IPS DF 6.9 (cell line): ENCODE results near the gene BNC2.
"Not testable (repeated sequence)": the region's sequence is repeated elsewhere in the genome, so short reads cannot be mapped to it uniquely, and the experiment has no call there.

Experiments used
- DNase-seq: peaks from one replicate; pipeline ENCODE4 v3.0.0-alpha.2; 2013; ENCODE audit warnings: low read depth, low spot score
- H3K27ac ChIP-seq: one replicate; pipeline ENCODE4 v1.5.1; 2013; ENCODE audit warnings: low read length, control low read depth
- H3K27me3 ChIP-seq: 2 replicates; pipeline ENCODE4 v1.6.1; 2013; ENCODE audit warnings: mild to moderate bottlenecking, low read length; ENCODE audit not compliant: control insufficient read depth, insufficient read depth
- H3K36me3 ChIP-seq: 2 replicates; pipeline ENCODE4 v1.6.1; 2013; ENCODE audit warnings: low read length; ENCODE audit not compliant: control insufficient read depth, insufficient read depth
- H3K4me1 ChIP-seq: 2 replicates; pipeline ENCODE4 v1.6.1; 2013; ENCODE audit warnings: low read length; ENCODE audit not compliant: control insufficient read depth, insufficient read depth
- H3K4me3 ChIP-seq: 2 replicates; pipeline ENCODE4 v1.5.1; 2013; ENCODE audit warnings: mild to moderate bottlenecking, low read length
- H3K9me3 ChIP-seq: 2 replicates; pipeline ENCODE4 v1.6.1; 2013; ENCODE audit warnings: low read length, inconsistent platforms; ENCODE audit not compliant: control insufficient read depth, insufficient read depth
- WGBS: extraction: QIAGEN DNeasy Blood & Tissue Kit; methylation state at CpG from one replicate; pipeline ENCODE4 v1.1.7; 2013; ENCODE audit warnings: mixed read lengths, missing lambda C conversion rate; ENCODE audit not compliant: insufficient read length, insufficient coverage; 5-methylcytosine and 5-hydroxymethylcytosine counted together

Gene BNC2

DNA sequence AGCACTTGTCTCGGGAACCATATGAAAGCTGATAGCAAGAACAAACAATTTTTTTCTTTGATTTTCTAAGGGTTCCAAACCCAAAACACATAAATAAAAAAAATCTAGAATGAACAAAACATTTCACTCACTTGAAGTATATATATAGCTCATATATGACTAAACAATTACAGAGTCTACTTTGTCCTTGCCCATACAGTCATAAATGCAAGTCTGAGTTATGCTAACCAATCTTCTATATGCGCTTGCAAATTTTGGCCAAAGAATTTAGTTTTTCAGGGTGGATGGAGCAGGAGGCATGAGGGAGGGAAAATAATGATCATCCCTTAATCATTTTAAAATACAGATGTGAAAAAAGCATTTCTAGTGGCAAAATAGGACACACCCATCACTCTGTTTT lies 370.1 kb downstream of the BNC2 start:
- Histone ChIP-seq H3K4me3 (no peak overlapping the region), H3K9me3 (no peaks in the 10 kb centered on the region), H3K27me3 (no peaks in the 10 kb centered on the region), H3K27ac (no peak overlapping the region), H3K36me3 (no peaks in the 10 kb centered on the region; the same call in 1 of the 2 replicates), H3K4me1 (0 out of 2 replicates have a peak, but pooled peaks cover 2% of the 10 kb centered on the region)
- no CpG with 5 or more reads among the region's 2 CpGs for WGBS
- no peak for DNase-seq

- H3K27ac ChIP-seq: no peak overlapping the region
- H3K27me3 ChIP-seq: no peaks in the 10 kb centered on the region
- H3K4me1 ChIP-seq: 0 out of 2 replicates have a peak, but pooled peaks cover 2% of the 10 kb centered on the region
- H3K36me3 ChIP-seq: no peaks in the 10 kb centered on the region; the same call in 1 of the 2 replicates
- no peak overlapping the region for H3K4me3 ChIP-seq
- DNase-seq: no peak
- no peaks in the 10 kb centered on the region for H3K9me3 ChIP-seq
Observed at GRCh38 chr9:16499892-16500291, 370.6 kb downstream of the BNC2 start.

DNA sequence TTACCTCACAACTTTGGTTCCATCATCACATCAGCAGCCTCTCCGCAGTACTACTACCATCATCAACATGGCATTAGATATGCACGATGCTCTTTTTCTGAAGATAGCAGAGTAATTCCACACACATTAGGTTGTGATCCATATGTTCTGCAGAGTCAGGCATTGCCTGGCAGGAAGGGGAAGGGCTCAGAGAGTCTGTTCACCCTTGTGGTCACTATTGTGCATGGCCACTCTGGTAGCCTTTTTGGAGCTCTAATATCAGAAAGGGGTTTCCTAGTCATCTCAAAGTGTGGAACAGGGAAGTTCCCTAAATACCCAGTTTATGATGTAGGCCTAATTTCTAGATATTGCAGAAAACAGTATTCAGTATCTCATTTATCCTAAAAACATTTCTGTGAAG lies 373.6 kb downstream of the BNC2 start:
- peaks cover 2% of the 10 kb centered on the region; the same call in 1 of the 2 replicates for H3K4me1 ChIP-seq
- H3K27ac ChIP-seq: no peak overlapping the region
- no peaks in the 10 kb centered on the region; the same call in 1 of the 2 replicates for H3K36me3 ChIP-seq
- WGBS: no CpG with 5 or more reads among the region's 2 CpGs
- H3K27me3 ChIP-seq: no peaks in the 10 kb centered on the region
- DNase-seq: no peak
- H3K4me3 ChIP-seq: no peak overlapping the region
- H3K9me3 ChIP-seq: no peaks in the 10 kb centered on the region

- no peak overlapping the region for H3K27ac ChIP-seq
- 100% methylated on average over 1 of the region's 7 CpGs for WGBS
- H3K4me1 ChIP-seq: peaks cover 1% of the 10 kb centered on the region
- H3K9me3 ChIP-seq: no peaks in the 10 kb centered on the region
- H3K36me3 ChIP-seq: no peaks in the 10 kb centered on the region; the same call in 1 of the 2 replicates
- H3K27me3 ChIP-seq: peaks cover 2% of the 10 kb centered on the region; the same call in 1 of the 2 replicates
- no peak overlapping the region for H3K4me3 ChIP-seq
- DNase-seq: no peak
Observed at GRCh38 chr9:16487915-16488314, 382.6 kb downstream of the BNC2 start.

DNA sequence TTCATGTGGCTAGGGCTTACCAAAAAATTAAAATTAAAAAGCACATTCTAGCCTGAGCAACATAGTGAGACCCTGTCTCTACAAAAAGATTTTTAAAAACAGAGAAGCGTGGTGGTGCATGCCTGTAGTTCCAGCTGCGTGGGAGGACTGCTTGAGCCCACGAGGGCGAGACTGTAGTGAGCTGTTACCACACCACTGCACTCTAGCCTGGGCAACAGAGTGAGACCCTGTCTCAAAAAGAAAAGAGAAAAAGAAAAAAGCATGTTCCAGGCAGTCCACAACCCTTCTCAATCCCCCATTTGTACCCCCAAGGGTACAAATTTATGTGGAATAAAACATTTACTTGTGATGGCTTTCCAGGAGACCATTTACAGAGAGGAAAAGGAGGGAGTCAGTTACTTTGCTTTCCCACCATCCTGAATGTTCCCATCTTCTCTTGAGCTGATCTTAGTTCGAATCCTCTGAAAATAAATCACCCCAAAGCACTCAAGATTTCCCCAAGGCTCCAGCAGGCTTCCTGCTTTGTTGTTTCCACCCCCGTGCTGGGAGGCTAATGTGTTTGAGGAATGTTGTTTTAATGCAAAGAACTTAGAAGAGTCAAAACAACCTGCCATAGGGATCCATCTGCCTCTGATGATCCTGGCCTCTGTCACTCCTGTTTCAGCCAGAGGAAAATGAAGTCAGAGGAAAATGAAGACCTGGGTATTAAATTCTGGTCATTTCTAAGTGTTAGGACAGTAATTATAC lies 384.7 kb downstream of the BNC2 start:
- no peak overlapping the region for H3K4me3 ChIP-seq
- H3K27me3 ChIP-seq: peaks cover 2% of the 10 kb centered on the region; the same call in 1 of the 2 replicates
- no peaks in the 10 kb centered on the region; the same call in 1 of the 2 replicates for H3K36me3 ChIP-seq
- no peaks in the 10 kb centered on the region for H3K9me3 ChIP-seq
- H3K27ac ChIP-seq: no peak overlapping the region
- WGBS: no CpG with 5 or more reads among the region's 6 CpGs
- H3K4me1 ChIP-seq: peaks cover 1% of the 10 kb centered on the region
- DNase-seq: peak; percentile 75

GRCh38 chr9:16485160-16485559 lies 385.3 kb downstream of the BNC2 start:
- peaks cover 1% of the 10 kb centered on the region for H3K4me1 ChIP-seq
- peaks cover 2% of the 10 kb centered on the region; the same call in 1 of the 2 replicates for H3K27me3 ChIP-seq
- no peak overlapping the region for H3K4me3 ChIP-seq
- DNase-seq: no peak
- no CpG with 5 or more reads among the region's 3 CpGs for WGBS
- no peaks in the 10 kb centered on the region for H3K9me3 ChIP-seq
- no peak overlapping the region for H3K27ac ChIP-seq
- H3K36me3 ChIP-seq: no peaks in the 10 kb centered on the region; the same call in 1 of the 2 replicates

GRCh38 chr9:16484744-16485143 lies 385.7 kb downstream of the BNC2 start:
- no CpG with 5 or more reads among the region's 2 CpGs for WGBS
- no peaks in the 10 kb centered on the region for H3K9me3 ChIP-seq
- no peak overlapping the region for H3K4me3 ChIP-seq
- no peak for DNase-seq
- peaks cover 1% of the 10 kb centered on the region for H3K4me1 ChIP-seq
- H3K27me3 ChIP-seq: peaks cover 2% of the 10 kb centered on the region; the same call in 1 of the 2 replicates
- no peak overlapping the region for H3K27ac ChIP-seq
- no peaks in the 10 kb centered on the region; the same call in 1 of the 2 replicates for H3K36me3 ChIP-seq

- no peaks in the 10 kb centered on the region; the same call in 1 of the 2 replicates for H3K36me3 ChIP-seq
- H3K9me3 ChIP-seq: no peaks in the 10 kb centered on the region
- H3K4me3 ChIP-seq: no peak overlapping the region
- H3K4me1 ChIP-seq: peaks cover 1% of the 10 kb centered on the region
- DNase-seq: no peak
- peaks cover 2% of the 10 kb centered on the region; the same call in 1 of the 2 replicates for H3K27me3 ChIP-seq
- H3K27ac ChIP-seq: no peak overlapping the region
- WGBS: no CpG with 5 or more reads among the region's 5 CpGs
Observed at GRCh38 chr9:16484180-16484579, 386.3 kb downstream of the BNC2 start.

- no peak overlapping the region for H3K4me3 ChIP-seq
- peaks cover 1% of the 10 kb centered on the region for H3K4me1 ChIP-seq
- H3K9me3 ChIP-seq: no peaks in the 10 kb centered on the region
- no peaks in the 10 kb centered on the region; the same call in 1 of the 2 replicates for H3K36me3 ChIP-seq
- no peak for DNase-seq
- no CpG with 5 or more reads among the region's 6 CpGs for WGBS
- H3K27ac ChIP-seq: no peak overlapping the region
- H3K27me3 ChIP-seq: peaks cover 2% of the 10 kb centered on the region; the same call in 1 of the 2 replicates
Observed at GRCh38 chr9:16482764-16483163, 387.7 kb downstream of the BNC2 start.

GRCh38 chr9:16480584-16480983 lies 389.9 kb downstream of the BNC2 start:
- H3K4me1 ChIP-seq, H3K36me3 ChIP-seq, H3K9me3 ChIP-seq, H3K4me3 ChIP-seq, H3K27ac ChIP-seq, H3K27me3 ChIP-seq, DNase-seq: not testable (repeated sequence)
- no CpG with 5 or more reads among the region's 20 CpGs for WGBS

DNA sequence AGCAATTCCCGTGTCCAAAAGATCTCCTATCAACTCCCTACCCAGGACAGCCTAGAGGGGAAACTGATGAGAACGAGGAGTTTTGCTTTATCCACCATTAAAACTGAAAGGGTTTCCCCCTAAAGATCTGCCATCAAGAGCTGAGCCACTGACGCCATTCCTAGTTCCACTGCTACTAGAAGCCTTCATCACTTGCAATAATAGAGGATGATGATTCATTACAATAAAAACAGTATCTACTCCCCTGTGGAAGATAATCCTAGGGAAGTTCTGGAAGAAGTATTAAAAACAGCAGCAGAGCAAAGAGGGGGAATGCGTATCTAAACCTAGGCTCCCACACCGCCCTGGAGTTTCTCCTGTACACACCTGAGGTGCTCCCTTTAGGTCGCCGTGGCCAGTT lies 394.5 kb downstream of the BNC2 start:
- no peaks in the 10 kb centered on the region for H3K4me1 ChIP-seq
- no peak for DNase-seq
- H3K27me3 ChIP-seq: no peaks in the 10 kb centered on the region
- WGBS: no CpG with 5 or more reads among the region's 7 CpGs
- no peak overlapping the region for H3K4me3 ChIP-seq
- H3K9me3 ChIP-seq: no peaks in the 10 kb centered on the region
- H3K36me3 ChIP-seq: no peaks in the 10 kb centered on the region
- no peak overlapping the region for H3K27ac ChIP-seq
